A673 (cell line): ENCODE data around the gene MRRF.

Experiments used
- CTCF ChIP-seq: fragments of 300-800, 200-600 bp; sonication (generic); conservative IDR thresholded peaks from 2 replicates; pipeline ENCODE4 v1.5.1; 2017; ENCODE audit warnings: low read depth, mild to moderate bottlenecking, antibody characterized with exemption, low read length, moderate library complexity, mixed read lengths
- EZH2 ChIP-seq: fragments of 200-600 bp; sonication (generic); IDR thresholded peaks from 2 replicates; pipeline ENCODE4 v1.6.1; 2017; ENCODE audit warnings: borderline replicate concordance, low read depth, mild to moderate bottlenecking, mixed read lengths, antibody characterized with exemption, low read length; ENCODE audit not compliant: poor library complexity, severe bottlenecking

DNA sequence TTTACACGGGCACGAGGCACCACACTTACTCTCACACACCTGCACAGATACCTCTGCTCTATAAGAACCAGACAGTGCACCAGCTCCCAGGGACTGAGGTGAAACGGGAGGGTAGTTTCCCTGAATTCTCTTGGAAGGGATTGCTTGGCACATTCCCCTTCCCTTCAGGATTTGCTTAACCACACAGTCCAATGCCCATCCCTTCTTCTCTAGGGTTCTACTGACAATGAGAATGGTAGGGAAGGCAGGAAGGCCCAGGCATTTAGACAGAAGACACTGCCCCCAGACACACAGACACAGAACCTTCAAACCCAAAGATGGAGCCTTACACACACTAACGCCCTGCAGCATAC is 35.2 kb upstream of the MRRF start:
- TF ChIP-seq CTCF (no peak), EZH2 (no peak)
